ENCODE results near the gene CLSTN2. TPM values are rescaled to one million over a fixed set of nuclear protein-coding genes. Genes with fewer than 3 reads are reported as not detected.

Gene CLSTN2
- total and polyA plus RNA-seq, 2 of the 13 experiments (the other 11 are each of a cell fraction or from before 2014, with no cell fraction given): not detected

GRCh38 chr3:140186421-140186920, 251.5 kb downstream of the CLSTN2 start:
- ChIA-PET POLR2A (no interaction called here), CTCF (ENCODE audit: low intra/inter-chr PET ratio, low total read pairs) (no interaction called here)
- H3K27me3 ChIP-seq (ENCODE audit: control insufficient read depth in 1 of 2, insufficient read depth in 2 of 2, low read length in 2 of 2): no peaks in the 10 kb centered on the region
- ATAC-seq (no peak), FAIRE-seq (no peak), DNase-seq (ENCODE audit: low spot score) (no peak)
- H3K36me3 ChIP-seq (replicated peaks in 1 of 2; ENCODE audit: control insufficient read depth in 1 of 2, insufficient read depth in 2 of 2, low read length in 2 of 2): no peaks in the 10 kb centered on the region
- no TSS peak for BruUV-seq (replicated peaks)
- H3K27ac ChIP-seq (ENCODE audit: extremely low read length, insufficient read depth, low read length): no peak overlapping the region
- intact Hi-C loops (cut with micrococcal nuclease; ENCODE audit: unreplicated experiment) (no loop called here), in situ Hi-C loops (cut with HindIII; ENCODE audit: extremely low pct_ligation_motif_present, low pct_unique_long_range_greater_than_20kb) (no loop called here)
- no peaks in the 10 kb centered on the region for H4K20me1 ChIP-seq (ENCODE audit: insufficient read depth, low read length)
- no peak overlapping the region for H2AFZ ChIP-seq (ENCODE audit: low read length)
- no peaks in the 10 kb centered on the region for H3K4me1 ChIP-seq (ENCODE audit: insufficient read depth, low read length)
- H3K9ac ChIP-seq (ENCODE audit: insufficient read depth, low read depth, low read length): no peak overlapping the region
- H3K4me2 ChIP-seq (ENCODE audit: low read depth, low read length): no peak overlapping the region
- H3K9me3 ChIP-seq (ENCODE audit: low read length): no peaks in the 10 kb centered on the region
- H3K79me2 ChIP-seq (ENCODE audit: insufficient read depth, low read length): no peaks in the 10 kb centered on the region
- no peak overlapping the region for H3K4me3 ChIP-seq (replicated peaks in 1 of 3; ENCODE audit: insufficient read depth in 1 of 3, low read depth in 2 of 3, low read length in 3 of 3)
- no peak for TF ChIP-seq ZNF607 (CRISPR knock-in tag; IDR thresholded peaks at IDR 0.05; ENCODE audit: borderline replicate concordance)
- no peak for TF ChIP-seq HHEX (CRISPR knock-in tag; IDR thresholded peaks at IDR 0.05)
- TF ChIP-seq NR2F1 (CRISPR knock-in tag; IDR thresholded peaks at IDR 0.05): no peak
- TF ChIP-seq PRPF4 (IDR thresholded peaks at IDR 0.05; ENCODE audit: low read depth, low read length, poor library complexity, severe bottlenecking): no peak
- no peak for TF ChIP-seq ZNF292 (CRISPR knock-in tag; IDR thresholded peaks at IDR 0.05; ENCODE audit: borderline replicate concordance, low read depth)
- no peak for TF ChIP-seq SMAD1 (CRISPR knock-in tag; IDR thresholded peaks at IDR 0.05; ENCODE audit: borderline replicate concordance, low read depth)
- TF ChIP-seq HMGXB4 (CRISPR knock-in tag; IDR thresholded peaks at IDR 0.05; ENCODE audit: borderline replicate concordance in 1 of 2, low read depth in 1 of 2): no peak
- TF ChIP-seq, protein P1, sequence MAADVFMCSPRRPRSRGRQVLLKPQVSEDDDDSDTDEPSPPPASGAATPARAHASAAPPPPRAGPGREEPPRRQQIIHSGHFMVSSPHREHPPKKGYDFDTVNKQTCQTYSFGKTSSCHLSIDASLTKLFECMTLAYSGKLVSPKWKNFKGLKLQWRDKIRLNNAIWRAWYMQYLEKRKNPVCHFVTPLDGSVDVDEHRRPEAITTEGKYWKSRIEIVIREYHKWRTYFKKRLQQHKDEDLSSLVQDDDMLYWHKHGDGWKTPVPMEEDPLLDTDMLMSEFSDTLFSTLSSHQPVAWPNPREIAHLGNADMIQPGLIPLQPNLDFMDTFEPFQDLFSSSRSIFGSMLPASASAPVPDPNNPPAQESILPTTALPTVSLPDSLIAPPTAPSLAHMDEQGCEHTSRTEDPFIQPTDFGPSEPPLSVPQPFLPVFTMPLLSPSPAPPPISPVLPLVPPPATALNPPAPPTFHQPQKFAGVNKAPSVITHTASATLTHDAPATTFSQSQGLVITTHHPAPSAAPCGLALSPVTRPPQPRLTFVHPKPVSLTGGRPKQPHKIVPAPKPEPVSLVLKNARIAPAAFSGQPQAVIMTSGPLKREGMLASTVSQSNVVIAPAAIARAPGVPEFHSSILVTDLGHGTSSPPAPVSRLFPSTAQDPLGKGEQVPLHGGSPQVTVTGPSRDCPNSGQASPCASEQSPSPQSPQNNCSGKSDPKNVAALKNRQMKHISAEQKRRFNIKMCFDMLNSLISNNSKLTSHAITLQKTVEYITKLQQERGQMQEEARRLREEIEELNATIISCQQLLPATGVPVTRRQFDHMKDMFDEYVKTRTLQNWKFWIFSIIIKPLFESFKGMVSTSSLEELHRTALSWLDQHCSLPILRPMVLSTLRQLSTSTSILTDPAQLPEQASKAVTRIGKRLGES (CRISPR knock-in tag; IDR thresholded peaks at IDR 0.05; ENCODE audit: borderline replicate concordance): no peak
- no peak for TF ChIP-seq THAP7 (CRISPR knock-in tag; IDR thresholded peaks at IDR 0.05)
- TF ChIP-seq, protein P2, sequence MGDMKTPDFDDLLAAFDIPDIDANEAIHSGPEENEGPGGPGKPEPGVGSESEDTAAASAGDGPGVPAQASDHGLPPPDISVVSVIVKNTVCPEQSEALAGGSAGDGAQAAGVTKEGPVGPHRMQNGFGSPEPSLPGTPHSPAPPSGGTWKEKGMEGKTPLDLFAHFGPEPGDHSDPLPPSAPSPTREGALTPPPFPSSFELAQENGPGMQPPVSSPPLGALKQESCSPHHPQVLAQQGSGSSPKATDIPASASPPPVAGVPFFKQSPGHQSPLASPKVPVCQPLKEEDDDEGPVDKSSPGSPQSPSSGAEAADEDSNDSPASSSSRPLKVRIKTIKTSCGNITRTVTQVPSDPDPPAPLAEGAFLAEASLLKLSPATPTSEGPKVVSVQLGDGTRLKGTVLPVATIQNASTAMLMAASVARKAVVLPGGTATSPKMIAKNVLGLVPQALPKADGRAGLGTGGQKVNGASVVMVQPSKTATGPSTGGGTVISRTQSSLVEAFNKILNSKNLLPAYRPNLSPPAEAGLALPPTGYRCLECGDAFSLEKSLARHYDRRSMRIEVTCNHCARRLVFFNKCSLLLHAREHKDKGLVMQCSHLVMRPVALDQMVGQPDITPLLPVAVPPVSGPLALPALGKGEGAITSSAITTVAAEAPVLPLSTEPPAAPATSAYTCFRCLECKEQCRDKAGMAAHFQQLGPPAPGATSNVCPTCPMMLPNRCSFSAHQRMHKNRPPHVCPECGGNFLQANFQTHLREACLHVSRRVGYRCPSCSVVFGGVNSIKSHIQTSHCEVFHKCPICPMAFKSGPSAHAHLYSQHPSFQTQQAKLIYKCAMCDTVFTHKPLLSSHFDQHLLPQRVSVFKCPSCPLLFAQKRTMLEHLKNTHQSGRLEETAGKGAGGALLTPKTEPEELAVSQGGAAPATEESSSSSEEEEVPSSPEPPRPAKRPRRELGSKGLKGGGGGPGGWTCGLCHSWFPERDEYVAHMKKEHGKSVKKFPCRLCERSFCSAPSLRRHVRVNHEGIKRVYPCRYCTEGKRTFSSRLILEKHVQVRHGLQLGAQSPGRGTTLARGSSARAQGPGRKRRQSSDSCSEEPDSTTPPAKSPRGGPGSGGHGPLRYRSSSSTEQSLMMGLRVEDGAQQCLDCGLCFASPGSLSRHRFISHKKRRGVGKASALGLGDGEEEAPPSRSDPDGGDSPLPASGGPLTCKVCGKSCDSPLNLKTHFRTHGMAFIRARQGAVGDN (CRISPR knock-in tag; IDR thresholded peaks at IDR 0.05): no peak
